Body of pancreas (tissue), 4 donors: Measurements from ENCODE around the gene PRKAG2. TPM values are rescaled to one million over a fixed set of nuclear protein-coding genes. Genes with fewer than 3 reads are reported as not detected.

Source experiments
- ATAC-seq: fragments of 150-250 bp; one replicate; pipeline ENCODE4 v1.9.1; 2016
- DNase-seq, 4 donors: peaks; one replicate each; pipeline ENCODE4 v3.0.0-alpha.2; 2019
- H3K27ac ChIP-seq, 4 donors: fragments of 200-600 bp; sonication (generic); 1 replicate in 3 of 4; 2 replicates in 1 of 4; pipeline versions ENCODE4 v1.5.1 to v1.6.1; 2016 to 2019; ENCODE audit warnings: mild to moderate bottlenecking in 1 of 4, mixed read lengths in 1 of 4, moderate library complexity in 1 of 4
- H3K27me3 ChIP-seq, 2 donors: fragments of 200-600 bp; sonication (generic); one replicate each; pipeline ENCODE4 v1.6.0; 2016; ENCODE audit warnings: mild to moderate bottlenecking in 1 of 2
- H3K36me3 ChIP-seq, 2 donors: fragments of 200-600 bp; sonication (generic); replicated peaks in 1 of 2; 2 replicates each; pipeline ENCODE4 v1.5.1; 2016; ENCODE audit warnings: low read depth in 2 of 2; ENCODE audit not compliant: insufficient read depth in 1 of 2
- H3K4me1 ChIP-seq: fragments of 200-600 bp; sonication (generic); one replicate; pipeline ENCODE4 v1.6.0; 2016
- H3K4me3 ChIP-seq, 2 donors: fragments of 200-600 bp; sonication (generic); 1 replicate in 1 of 2; 2 replicates in 1 of 2; pipeline ENCODE4 v1.5.1; 2016 to 2019
- H3K9me3 ChIP-seq, 3 donors: fragments of 200-600 bp; sonication (generic); 1 replicate in 2 of 3; 2 replicates in 1 of 3; pipeline ENCODE4 v1.5.1; 2016
- POLR2A ChIP-seq, 3 donors: fragments of 450-650 bp; IDR thresholded peaks; one replicate each; pipeline ENCODE4 v1.6.1; 2016; ENCODE audit warnings: antibody characterized with exemption in 3 of 3, mild to moderate bottlenecking in 2 of 3
- WGBS, 2 donors: methylation state at CpG; one replicate each; pipeline ENCODE4 v1.1.5; 2017; 5-methylcytosine and 5-hydroxymethylcytosine counted together
- intact Hi-C: fragments of 100-400 bp; cut with DNase I; formaldehyde crosslinking; loops from one replicate; pipeline ENCODE4 v1.15.1; 2023
- total RNA-seq, 2 donors: library from RNA; depleted of rRNA; stranded (reverse); fragments of >200 nt; gene quantifications; one replicate each; pipeline ENCODE4 v1.1.0, GENCODE V29; 2016
- TF ChIP-seq, protein P1 (sequence below), 7 experiments: fragments of 450-650 bp in 4 of 7; fragments of 200-600 bp in 3 of 7; sonication (generic) in 3 of 7; IDR thresholded peaks; one replicate each; pipeline ENCODE4 v1.5.1; 2016 to 2019; ENCODE audit warnings: antibody characterized with exemption in 7 of 7

Gene PRKAG2
- total RNA-seq, 2 donors from 2014 or later, result 9.9 to 24.4 TPM

DNA sequence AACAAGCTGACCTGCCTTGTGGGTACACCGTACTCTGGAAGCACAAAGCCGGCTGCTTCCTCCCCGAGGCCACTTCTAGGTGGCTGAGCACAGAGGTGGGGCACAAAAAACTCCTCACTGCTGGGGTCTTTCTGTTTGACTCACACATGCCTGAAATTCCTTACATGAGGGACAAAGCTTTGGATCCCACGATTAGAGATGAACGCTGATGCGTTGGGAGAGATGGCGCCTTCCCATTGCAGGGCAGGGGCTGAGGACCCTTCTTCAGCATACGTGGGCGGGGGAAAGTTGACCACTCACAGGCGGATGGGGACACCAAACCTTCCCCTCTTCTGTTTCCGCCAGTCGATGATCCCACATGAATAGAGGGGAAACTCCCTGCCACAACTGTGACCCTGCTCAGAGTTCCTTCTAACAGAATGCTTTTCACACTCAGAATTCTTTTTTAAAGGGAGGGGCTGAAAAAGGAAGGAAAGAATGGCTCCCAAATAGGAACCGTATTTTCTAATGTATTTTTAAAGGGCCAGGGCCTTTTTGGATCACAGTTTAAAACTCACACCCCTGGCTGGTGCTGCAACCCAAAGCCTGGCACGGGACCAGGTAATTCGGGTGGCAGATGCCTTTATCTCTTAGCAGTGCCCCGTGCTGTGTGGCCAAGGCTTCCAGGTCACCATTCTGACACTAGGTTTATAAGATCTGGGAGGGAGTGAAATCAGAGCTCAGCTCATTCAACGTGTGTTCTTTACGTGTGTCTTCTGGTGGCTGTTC, 134.0 kb downstream of the PRKAG2 start:
- intact Hi-C loops, result no loop called here
- ATAC-seq, result no peak
- Histone ChIP-seq H3K9me3 (no peaks in the 10 kb centered on the region), H3K4me1 (peaks cover 31% of the 10 kb centered on the region), H3K27me3 (no peaks in the 10 kb centered on the region), H3K27ac (no peak overlapping the region), H3K4me3 (no peak overlapping the region), H3K36me3 (no peaks in the 10 kb centered on the region)
- TF ChIP-seq, protein P1, sequence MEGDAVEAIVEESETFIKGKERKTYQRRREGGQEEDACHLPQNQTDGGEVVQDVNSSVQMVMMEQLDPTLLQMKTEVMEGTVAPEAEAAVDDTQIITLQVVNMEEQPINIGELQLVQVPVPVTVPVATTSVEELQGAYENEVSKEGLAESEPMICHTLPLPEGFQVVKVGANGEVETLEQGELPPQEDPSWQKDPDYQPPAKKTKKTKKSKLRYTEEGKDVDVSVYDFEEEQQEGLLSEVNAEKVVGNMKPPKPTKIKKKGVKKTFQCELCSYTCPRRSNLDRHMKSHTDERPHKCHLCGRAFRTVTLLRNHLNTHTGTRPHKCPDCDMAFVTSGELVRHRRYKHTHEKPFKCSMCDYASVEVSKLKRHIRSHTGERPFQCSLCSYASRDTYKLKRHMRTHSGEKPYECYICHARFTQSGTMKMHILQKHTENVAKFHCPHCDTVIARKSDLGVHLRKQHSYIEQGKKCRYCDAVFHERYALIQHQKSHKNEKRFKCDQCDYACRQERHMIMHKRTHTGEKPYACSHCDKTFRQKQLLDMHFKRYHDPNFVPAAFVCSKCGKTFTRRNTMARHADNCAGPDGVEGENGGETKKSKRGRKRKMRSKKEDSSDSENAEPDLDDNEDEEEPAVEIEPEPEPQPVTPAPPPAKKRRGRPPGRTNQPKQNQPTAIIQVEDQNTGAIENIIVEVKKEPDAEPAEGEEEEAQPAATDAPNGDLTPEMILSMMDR (IDR thresholded peaks at IDR 0.05), result no peak
- no peak for TF ChIP-seq POLR2A (IDR thresholded peaks at IDR 0.05)
- DNase-seq, result no peak
- 50 to 67% methylated on average over 18 of the region's 18 CpGs for WGBS, 2 donors

DNA sequence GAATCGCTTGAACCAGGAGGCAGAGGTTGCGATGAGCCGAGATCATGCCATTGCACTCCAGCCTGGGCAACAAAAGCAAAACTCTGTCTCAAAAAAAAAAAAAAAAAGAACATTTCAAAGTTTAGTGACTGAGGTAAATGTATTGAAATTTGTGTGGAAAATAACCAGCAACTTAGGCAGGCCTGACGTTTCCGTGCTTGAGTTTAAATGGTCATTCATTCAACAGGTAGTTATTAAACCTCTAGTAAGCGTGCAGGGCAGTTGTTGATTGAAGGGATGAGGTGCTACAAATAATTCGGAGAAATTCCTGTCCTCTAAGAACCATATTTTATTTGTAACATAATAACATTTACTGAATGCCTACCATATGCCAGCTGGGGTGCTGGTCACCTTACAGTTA, 135.3 kb downstream of the PRKAG2 start:
- intact Hi-C loops, result no loop called here
- 94% methylated on average over 7 of the region's 7 CpGs for WGBS, 2 donors

DNA sequence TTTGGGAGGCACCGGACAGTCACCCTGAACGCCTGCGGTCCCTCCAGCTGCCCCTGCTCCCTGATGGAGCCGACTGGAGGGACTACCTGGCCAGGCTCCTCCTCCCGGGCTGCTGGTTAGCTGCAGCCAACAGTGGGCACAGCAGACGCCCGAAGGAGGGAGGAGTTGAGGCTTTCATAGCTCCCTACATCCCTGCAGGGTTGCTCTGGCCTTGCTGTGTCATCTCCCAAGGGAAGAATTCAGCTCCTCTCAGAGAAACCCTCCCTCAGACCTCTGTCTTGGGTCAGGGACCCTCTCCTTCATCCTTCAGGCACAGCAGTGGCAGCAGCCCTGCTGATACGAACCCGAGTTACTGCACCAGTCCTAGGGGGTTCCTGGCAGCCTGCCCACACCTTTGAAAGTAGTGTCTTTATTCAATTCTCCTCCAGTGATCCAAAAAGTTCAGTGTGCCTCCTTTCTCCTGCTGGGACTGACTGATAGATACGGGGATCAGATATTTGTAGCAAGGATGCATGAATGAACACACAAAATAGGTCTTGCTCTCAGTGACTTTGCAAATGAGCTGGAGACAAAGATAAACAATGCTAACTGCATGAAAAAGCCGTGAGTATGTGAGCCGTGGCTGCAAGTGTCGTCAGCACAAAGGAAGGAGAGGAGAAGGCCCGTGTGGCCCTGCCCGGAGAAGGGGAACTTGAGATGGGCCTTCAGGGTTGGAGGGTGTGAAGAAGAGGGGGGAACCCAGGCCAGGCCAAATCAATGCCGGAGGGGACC, 136.6 kb downstream of the PRKAG2 start:
- peaks cover 22% of the 10 kb centered on the region for H3K4me1 ChIP-seq
- H3K4me3 ChIP-seq, result no peak overlapping the region
- no peak for TF ChIP-seq POLR2A (IDR thresholded peaks at IDR 0.05)
- TF ChIP-seq, protein P1 (IDR thresholded peaks at IDR 0.05), result no peak
- no peaks in the 10 kb centered on the region for H3K36me3 ChIP-seq
- no peak overlapping the region for H3K27ac ChIP-seq
- H3K9me3 ChIP-seq, result no peaks in the 10 kb centered on the region
- ATAC-seq, result no peak
- intact Hi-C loops, result no loop called here
- no peak for DNase-seq
- WGBS, 2 donors, result 81 to 93% methylated on average over 15 to 16 of the region's 16 CpGs
- H3K27me3 ChIP-seq, result no peaks in the 10 kb centered on the region

More for the DNA sequence above, 135.3 kb downstream of the PRKAG2 start:
- no peak for ATAC-seq
- no peak overlapping the region for H3K4me3 ChIP-seq
- H3K27me3 ChIP-seq, result no peaks in the 10 kb centered on the region
- peaks cover 31% of the 10 kb centered on the region for H3K4me1 ChIP-seq
- H3K36me3 ChIP-seq, result no peaks in the 10 kb centered on the region
- no peak for TF ChIP-seq POLR2A (IDR thresholded peaks at IDR 0.05)
- TF ChIP-seq, protein P1 (IDR thresholded peaks at IDR 0.05), result no peak
- DNase-seq, result no peak
- no peak overlapping the region for H3K27ac ChIP-seq
- H3K9me3 ChIP-seq, result no peaks in the 10 kb centered on the region

DNA sequence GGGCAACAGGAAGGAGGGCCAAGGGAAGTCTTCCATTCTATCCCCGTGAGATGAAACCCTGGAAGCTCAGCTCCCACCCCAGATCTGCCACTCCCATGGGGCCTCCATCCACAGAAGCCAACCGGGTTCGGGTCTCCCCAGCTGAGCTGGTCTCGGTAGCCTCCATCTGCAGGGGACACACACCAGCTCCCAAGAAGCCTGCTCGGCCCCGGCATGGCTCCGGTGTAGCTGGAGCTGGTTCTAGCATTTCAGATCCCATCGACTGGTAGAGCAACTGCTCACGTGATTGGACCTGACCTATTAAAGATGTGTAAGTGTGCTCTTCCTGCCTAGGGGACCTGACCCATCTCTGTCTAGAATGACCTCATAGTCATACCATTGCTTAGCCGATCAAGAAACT, 138.0 kb downstream of the PRKAG2 start:
- Histone ChIP-seq H3K4me1 (peaks cover 9% of the 10 kb centered on the region), H3K9me3 (no peaks in the 10 kb centered on the region), H3K27me3 (no peaks in the 10 kb centered on the region), H3K4me3 (no peak overlapping the region), H3K27ac (no peak overlapping the region), H3K36me3 (no peaks in the 10 kb centered on the region)
- intact Hi-C loops, result no loop called here
- no peak for DNase-seq
- no peak for ATAC-seq
- whole genome bisulfite sequencing, 2 donors, result 87 to 92% methylated on average over 8 to 10 of the region's 10 CpGs
- no peak for TF ChIP-seq POLR2A (IDR thresholded peaks at IDR 0.05)
- TF ChIP-seq, protein P1 (IDR thresholded peaks at IDR 0.05), result no peak
